ENCODE results near the gene PNPO.

Gene PNPO

DNA sequence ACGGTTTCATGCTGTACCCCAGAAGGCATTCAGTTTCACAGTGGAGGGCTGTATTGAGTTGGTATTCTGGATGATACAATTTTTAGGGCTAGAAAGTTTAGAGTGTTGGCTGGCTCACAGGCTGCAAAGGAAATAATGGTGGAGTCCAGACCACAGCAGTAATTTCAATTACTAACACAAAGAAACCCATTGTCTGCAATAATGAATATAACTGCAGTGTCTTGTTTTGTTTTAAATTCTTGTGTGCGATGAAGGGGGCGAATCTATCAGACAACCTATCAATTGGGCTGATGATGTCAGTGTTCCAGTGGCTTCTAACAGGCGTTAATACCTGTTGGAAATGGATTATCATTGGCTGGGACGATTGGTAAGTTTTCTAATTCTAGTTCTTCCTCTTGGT is 43.8 kb upstream of the PNPO start:
- TF ChIP-seq, protein P1, sequence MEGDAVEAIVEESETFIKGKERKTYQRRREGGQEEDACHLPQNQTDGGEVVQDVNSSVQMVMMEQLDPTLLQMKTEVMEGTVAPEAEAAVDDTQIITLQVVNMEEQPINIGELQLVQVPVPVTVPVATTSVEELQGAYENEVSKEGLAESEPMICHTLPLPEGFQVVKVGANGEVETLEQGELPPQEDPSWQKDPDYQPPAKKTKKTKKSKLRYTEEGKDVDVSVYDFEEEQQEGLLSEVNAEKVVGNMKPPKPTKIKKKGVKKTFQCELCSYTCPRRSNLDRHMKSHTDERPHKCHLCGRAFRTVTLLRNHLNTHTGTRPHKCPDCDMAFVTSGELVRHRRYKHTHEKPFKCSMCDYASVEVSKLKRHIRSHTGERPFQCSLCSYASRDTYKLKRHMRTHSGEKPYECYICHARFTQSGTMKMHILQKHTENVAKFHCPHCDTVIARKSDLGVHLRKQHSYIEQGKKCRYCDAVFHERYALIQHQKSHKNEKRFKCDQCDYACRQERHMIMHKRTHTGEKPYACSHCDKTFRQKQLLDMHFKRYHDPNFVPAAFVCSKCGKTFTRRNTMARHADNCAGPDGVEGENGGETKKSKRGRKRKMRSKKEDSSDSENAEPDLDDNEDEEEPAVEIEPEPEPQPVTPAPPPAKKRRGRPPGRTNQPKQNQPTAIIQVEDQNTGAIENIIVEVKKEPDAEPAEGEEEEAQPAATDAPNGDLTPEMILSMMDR (IDR thresholded peaks at IDR 0.05; ENCODE audit: low read depth, low read length, missing control alignments): no peak
- H3K4me3 ChIP-seq (ENCODE audit: low read depth, low read length): peak overlapping the region; percentile 95
- DNase-seq (ENCODE audit: low read depth): no peak
- in situ Hi-C loops (cut with HindIII; ENCODE audit: low sequenced_read_pairs): no loop called here

DNA sequence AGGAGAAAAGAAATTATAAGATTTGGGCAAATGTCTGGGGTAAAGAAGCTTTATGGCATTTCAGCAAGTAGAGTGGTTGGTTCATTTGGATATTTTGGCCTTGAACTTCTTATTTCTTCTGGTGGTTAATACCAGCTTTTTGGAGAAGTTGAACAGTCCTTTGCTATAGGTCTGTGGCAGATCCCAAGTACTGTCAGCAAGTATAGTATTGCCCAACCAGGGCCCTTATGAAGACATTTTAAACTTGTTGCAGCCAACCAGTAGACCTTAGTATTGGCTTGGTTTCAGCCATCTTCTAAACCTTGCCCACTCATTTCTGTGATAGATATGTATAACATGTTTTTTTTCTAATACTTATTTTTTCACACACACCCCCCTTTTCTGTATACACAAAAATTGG is 43.1 kb upstream of the PNPO start:
- in situ Hi-C loops (cut with HindIII; ENCODE audit: low sequenced_read_pairs): no loop called here
- no peak for DNase-seq (ENCODE audit: low read depth)
- TF ChIP-seq, protein P1 (IDR thresholded peaks at IDR 0.05; ENCODE audit: low read depth, low read length, missing control alignments): no peak
- H3K4me3 ChIP-seq (ENCODE audit: low read depth, low read length): no peak overlapping the region

DNA sequence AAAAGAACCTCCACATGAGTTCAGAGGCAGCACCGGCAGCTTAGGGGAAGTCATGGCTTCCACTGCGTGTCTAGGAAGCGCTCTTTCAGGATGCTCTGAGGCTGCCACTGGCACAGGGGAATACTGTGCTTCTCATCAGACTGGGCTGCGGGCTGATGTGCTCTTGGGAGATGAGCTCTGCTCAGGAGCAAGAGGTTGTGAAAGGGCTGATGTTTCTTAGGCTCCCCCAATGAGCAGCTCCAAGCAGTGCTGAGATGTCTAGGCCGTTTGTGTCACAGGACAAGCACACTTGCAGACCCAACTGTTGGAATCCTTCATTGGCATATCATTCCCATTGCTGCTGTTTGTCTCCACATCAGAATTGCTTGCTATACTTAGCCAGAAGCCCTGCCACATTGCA is 41.7 kb upstream of the PNPO start:
- no peak overlapping the region for H3K4me3 ChIP-seq (ENCODE audit: low read depth, low read length)
- TF ChIP-seq, protein P1 (IDR thresholded peaks at IDR 0.05; ENCODE audit: low read depth, low read length, missing control alignments): no peak
- in situ Hi-C loops (cut with HindIII; ENCODE audit: low sequenced_read_pairs): no loop called here
- DNase-seq (ENCODE audit: low read depth): no peak

DNA sequence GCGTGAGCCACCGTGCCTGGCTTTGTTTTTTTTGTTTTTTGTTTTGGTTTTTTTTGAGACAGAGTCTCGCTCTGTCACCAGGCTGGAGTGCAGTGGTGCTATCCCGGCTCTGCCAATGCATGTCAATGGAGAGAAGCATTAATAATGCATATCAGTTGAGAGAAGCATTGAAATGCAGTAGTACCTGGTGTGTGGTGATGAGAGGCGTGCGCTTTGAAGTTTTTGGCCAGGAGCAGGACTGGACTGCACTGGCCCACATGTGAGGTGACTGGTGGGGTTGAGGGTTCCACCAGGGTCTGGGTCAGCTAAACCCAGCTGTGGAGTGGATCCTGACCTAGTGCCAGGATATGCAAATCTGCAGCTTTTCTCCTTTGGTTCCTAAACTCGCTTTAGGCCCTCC is 39.9 kb upstream of the PNPO start:
- TF ChIP-seq, protein P1 (IDR thresholded peaks at IDR 0.05; ENCODE audit: low read depth, low read length, missing control alignments): no peak
- no peak for DNase-seq (ENCODE audit: low read depth)
- in situ Hi-C loops (cut with HindIII; ENCODE audit: low sequenced_read_pairs): no loop called here
- H3K4me3 ChIP-seq (ENCODE audit: low read depth, low read length): no peak overlapping the region

DNA sequence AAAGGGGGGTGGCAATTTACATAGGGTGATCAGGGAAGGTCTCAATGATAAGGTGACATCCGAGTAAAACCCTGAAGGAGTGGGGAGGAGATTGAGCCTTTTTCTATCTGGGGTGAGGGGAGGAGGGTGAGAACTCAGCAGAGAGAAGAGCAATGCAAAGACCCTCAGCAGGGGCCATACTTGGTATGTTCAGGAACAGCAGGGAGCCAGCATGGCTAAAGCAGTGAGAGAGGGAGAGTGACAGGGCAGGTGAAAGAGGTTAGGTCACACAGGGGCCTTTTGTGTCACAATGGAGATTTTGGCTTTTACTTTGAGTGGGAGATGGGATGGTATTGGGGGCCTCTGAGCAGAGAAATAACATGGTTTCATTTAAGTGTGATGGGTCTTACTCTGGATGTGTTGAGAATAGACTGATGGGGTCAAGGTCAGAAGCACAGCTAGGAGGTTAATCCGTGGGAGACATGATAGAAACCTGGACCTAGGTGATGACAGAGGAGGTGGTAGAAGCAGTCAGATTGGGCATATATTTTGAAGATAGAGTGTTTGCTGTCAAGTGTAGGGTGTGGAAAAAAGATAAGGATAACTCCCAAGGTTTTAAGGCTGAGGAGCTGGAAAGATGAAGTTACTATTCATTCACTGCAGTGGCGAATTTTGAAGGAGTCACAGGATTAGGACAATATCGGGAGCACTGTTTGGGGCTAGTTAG is 39.2 kb upstream of the PNPO start:
- in situ Hi-C loops (cut with HindIII; ENCODE audit: low sequenced_read_pairs): no loop called here

DNA sequence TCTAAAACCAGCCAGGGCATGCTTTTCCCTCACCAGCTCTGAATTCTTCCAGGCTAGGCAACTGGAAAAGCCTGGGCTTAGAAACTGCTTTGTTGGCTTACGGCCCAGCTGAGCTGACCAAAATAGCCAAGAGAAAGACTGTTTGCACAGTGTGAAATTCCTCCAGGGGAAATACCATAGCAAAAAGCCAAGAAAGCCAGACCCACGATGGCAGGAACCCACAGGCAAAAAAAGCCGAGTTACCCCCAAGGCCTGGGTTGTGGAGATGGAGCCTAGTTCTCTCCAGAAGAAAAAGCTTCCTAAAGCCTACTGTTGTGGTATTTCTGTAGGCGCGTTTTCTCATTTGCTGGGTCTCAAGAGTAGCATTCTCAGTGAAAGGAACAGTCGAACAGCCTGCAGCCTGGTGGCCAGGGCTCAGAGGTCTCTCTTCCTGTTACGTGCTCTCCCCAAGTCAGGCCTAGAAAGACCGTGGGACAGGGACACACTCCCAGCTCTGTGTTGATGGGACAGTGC is 36.1 kb upstream of the PNPO start:
- DNase-seq (ENCODE audit: low read depth): peak; percentile 96
- TF ChIP-seq, protein P1 (IDR thresholded peaks at IDR 0.05; ENCODE audit: low read depth, low read length, missing control alignments): no peak
- H3K4me3 ChIP-seq (ENCODE audit: low read depth, low read length): no peak overlapping the region
- in situ Hi-C loops (cut with HindIII; ENCODE audit: low sequenced_read_pairs): no loop called here

More for the DNA sequence above, 39.2 kb upstream of the PNPO start:
- DNase-seq (ENCODE audit: low read depth): no peak
- H3K4me3 ChIP-seq (ENCODE audit: low read depth, low read length): no peak overlapping the region
- TF ChIP-seq, protein P1 (IDR thresholded peaks at IDR 0.05; ENCODE audit: low read depth, low read length, missing control alignments): no peak

Data from astrocyte of the cerebellum (primary cell).